ENCODE measurements around the gene ACVR2A. TPM values are rescaled to one million over a fixed set of nuclear protein-coding genes. Genes with fewer than 3 reads are reported as not detected.

The ACVR2A gene
- total RNA-seq, 1 donor from 2014 or later: 22.7 TPM

GRCh38 chr2:147904051-147904450 is 59.2 kb downstream of the ACVR2A start:
- no peaks in the 10 kb centered on the region for H3K79me2 ChIP-seq (ENCODE audit: low read depth)
- Mint-ChIP-seq H3K27me3 (ENCODE audit: insufficient read depth, low read depth) (no peaks in the 10 kb centered on the region), H3K27ac (no peak overlapping the region), H3K4me3 (no peak overlapping the region), H3K4me1 (peaks cover 6% of the 10 kb centered on the region), H3K9me3 (no peaks in the 10 kb centered on the region), H3K36me3 (peaks cover 12% of the 10 kb centered on the region)
- H3K9me3 ChIP-seq (ENCODE audit: low read depth): no peaks in the 10 kb centered on the region
- H3K36me3 ChIP-seq: no peaks in the 10 kb centered on the region
- no peak for DNase-seq (ENCODE audit: low spot score)
- no peaks in the 10 kb centered on the region for H3F3A ChIP-seq (ENCODE audit: low read depth)
- no peak overlapping the region for H3K4me2 ChIP-seq
- no peaks in the 10 kb centered on the region for H3K27me3 ChIP-seq
- H3K27ac ChIP-seq: no peak overlapping the region
- no peaks in the 10 kb centered on the region for H3K4me1 ChIP-seq
- TF ChIP-seq CTCF (IDR thresholded peaks at IDR 0.05) (no peak), EZH2phosphoT487 (IDR thresholded peaks at IDR 0.05) (no peak), EZH2 (IDR thresholded peaks at IDR 0.05) (no peak)
- H3K4me3 ChIP-seq: no peak overlapping the region
- no peaks in the 10 kb centered on the region for H4K20me1 ChIP-seq (ENCODE audit: low read depth)
- H3K9ac ChIP-seq: no peak overlapping the region
- no peak overlapping the region for H2AFZ ChIP-seq (replicated peaks)

GRCh38 chr2:147909178-147909577 is 64.3 kb downstream of the ACVR2A start:
- Histone ChIP-seq H3K4me1 (peaks cover 9% of the 10 kb centered on the region), H3K9ac (no peak overlapping the region), H3K36me3 (no peaks in the 10 kb centered on the region), H3K4me2 (no peak overlapping the region), H3K27ac (no peak overlapping the region), H3K9me3 (ENCODE audit: low read depth) (no peaks in the 10 kb centered on the region), H3F3A (ENCODE audit: low read depth) (peaks cover 4% of the 10 kb centered on the region), H2AFZ (replicated peaks) (no peak overlapping the region), H4K20me1 (ENCODE audit: low read depth) (no peaks in the 10 kb centered on the region), H3K27me3 (no peaks in the 10 kb centered on the region), H3K79me2 (ENCODE audit: low read depth) (no peaks in the 10 kb centered on the region), H3K4me3 (no peak overlapping the region)
- no peak overlapping the region for H3K4me3 Mint-ChIP-seq
- no peak overlapping the region for H3K27ac Mint-ChIP-seq
- TF ChIP-seq EZH2phosphoT487 (IDR thresholded peaks at IDR 0.05): no peak
- no peak for TF ChIP-seq EZH2 (IDR thresholded peaks at IDR 0.05)
- TF ChIP-seq CTCF (IDR thresholded peaks at IDR 0.05): no peak
- H3K36me3 Mint-ChIP-seq: peaks cover 8% of the 10 kb centered on the region
- no peaks in the 10 kb centered on the region for H3K27me3 Mint-ChIP-seq (ENCODE audit: insufficient read depth, low read depth)
- no peaks in the 10 kb centered on the region for H3K9me3 Mint-ChIP-seq
- DNase-seq (ENCODE audit: low spot score): no peak
- H3K4me1 Mint-ChIP-seq: peaks cover 11% of the 10 kb centered on the region

- Histone ChIP-seq H3K79me2 (ENCODE audit: low read depth) (no peaks in the 10 kb centered on the region), H2AFZ (replicated peaks) (no peak overlapping the region), H3K4me2 (no peak overlapping the region), H3K9me3 (ENCODE audit: low read depth) (no peaks in the 10 kb centered on the region), H3K4me3 (no peak overlapping the region), H3K9ac (no peak overlapping the region), H4K20me1 (ENCODE audit: low read depth) (no peaks in the 10 kb centered on the region), H3F3A (ENCODE audit: low read depth) (peaks cover 4% of the 10 kb centered on the region), H3K36me3 (no peaks in the 10 kb centered on the region), H3K27ac (no peak overlapping the region), H3K27me3 (no peaks in the 10 kb centered on the region), H3K4me1 (peaks cover 9% of the 10 kb centered on the region)
- H3K4me3 Mint-ChIP-seq: no peak overlapping the region
- DNase-seq (ENCODE audit: low spot score): peak; percentile 69
- H3K27ac Mint-ChIP-seq: no peak overlapping the region
- H3K9me3 Mint-ChIP-seq: no peaks in the 10 kb centered on the region
- TF ChIP-seq CTCF (IDR thresholded peaks at IDR 0.05): peak; percentile 93
- no peak for TF ChIP-seq EZH2phosphoT487 (IDR thresholded peaks at IDR 0.05)
- TF ChIP-seq EZH2 (IDR thresholded peaks at IDR 0.05): no peak
- H3K27me3 Mint-ChIP-seq (ENCODE audit: insufficient read depth, low read depth): no peaks in the 10 kb centered on the region
- peaks cover 8% of the 10 kb centered on the region for H3K36me3 Mint-ChIP-seq
- peaks cover 7% of the 10 kb centered on the region for H3K4me1 Mint-ChIP-seq
These were observed 66.2 kb downstream of the ACVR2A start for GRCh38 chr2:147910990-147911473.

Measured in neural progenitor cell (in vitro differentiated cells).